ENCODE measurements around the gene MNX1. TPM values are rescaled to one million over a fixed set of nuclear protein-coding genes. Genes with fewer than 3 reads are reported as not detected.
A peak's percentile ranks its signal among the peaks of the same experiment; 100 is the strongest.

Gene MNX1
- total RNA-seq, 2 donors from 2014 or later = 14.5 to 27.4 TPM

DNA sequence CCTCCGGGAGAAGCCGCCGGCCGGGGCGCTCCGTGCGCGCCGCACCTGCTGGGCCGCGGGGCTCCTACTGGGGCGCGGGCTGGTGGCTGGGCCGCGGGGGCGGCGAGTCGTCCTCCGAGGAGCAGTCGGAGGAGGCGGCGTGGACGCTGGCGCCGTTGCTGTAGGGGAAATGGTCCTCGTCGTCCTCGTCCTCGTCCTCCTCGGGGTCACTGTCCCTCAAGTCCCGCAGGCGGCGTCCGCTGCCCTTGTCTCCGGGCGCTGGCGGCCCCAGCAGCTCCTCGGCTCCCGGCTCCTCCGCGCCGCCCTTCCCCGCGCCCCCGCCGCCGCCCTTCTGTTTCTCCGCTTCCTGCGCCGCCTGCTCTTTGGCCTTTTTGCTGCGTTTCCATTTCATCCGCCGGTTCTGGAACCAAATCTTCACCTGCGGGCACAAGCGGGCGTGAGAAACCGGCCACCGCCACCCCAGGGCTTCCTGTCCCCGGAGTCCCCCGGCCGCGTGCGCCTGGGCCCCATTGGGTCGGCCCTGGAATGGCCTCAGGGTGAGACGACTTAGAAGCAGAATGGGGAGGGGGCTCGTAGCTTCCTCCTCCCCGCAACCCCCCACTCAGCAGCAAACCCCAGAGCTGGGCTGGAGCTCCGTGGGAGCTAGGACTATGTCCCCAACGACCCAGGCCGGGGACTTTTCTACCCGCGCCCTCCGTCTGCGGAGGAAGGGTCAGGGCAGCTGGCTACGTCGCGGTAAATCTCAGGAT lies 4.8 kb downstream of the MNX1 start:
- Histone ChIP-seq H3K36me3 (no peaks in the 10 kb centered on the region), H3K9ac (ENCODE audit: low read depth in 2 of 2, low read length in 2 of 2) (no peak overlapping the region), H3K27me3 (peaks cover 32% of the 10 kb centered on the region), H3K9me3 (no peaks in the 10 kb centered on the region), H3K4me1 (peaks cover 24% of the 10 kb centered on the region), H3K27ac (no peak overlapping the region), H3K4me3 (no peak overlapping the region)
- intact Hi-C loops (cut with DNase I) = no loop called here
- TF ChIP-seq, protein P1, sequence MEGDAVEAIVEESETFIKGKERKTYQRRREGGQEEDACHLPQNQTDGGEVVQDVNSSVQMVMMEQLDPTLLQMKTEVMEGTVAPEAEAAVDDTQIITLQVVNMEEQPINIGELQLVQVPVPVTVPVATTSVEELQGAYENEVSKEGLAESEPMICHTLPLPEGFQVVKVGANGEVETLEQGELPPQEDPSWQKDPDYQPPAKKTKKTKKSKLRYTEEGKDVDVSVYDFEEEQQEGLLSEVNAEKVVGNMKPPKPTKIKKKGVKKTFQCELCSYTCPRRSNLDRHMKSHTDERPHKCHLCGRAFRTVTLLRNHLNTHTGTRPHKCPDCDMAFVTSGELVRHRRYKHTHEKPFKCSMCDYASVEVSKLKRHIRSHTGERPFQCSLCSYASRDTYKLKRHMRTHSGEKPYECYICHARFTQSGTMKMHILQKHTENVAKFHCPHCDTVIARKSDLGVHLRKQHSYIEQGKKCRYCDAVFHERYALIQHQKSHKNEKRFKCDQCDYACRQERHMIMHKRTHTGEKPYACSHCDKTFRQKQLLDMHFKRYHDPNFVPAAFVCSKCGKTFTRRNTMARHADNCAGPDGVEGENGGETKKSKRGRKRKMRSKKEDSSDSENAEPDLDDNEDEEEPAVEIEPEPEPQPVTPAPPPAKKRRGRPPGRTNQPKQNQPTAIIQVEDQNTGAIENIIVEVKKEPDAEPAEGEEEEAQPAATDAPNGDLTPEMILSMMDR (IDR thresholded peaks at IDR 0.05) = no peak
- no peak for DNase-seq

DNA sequence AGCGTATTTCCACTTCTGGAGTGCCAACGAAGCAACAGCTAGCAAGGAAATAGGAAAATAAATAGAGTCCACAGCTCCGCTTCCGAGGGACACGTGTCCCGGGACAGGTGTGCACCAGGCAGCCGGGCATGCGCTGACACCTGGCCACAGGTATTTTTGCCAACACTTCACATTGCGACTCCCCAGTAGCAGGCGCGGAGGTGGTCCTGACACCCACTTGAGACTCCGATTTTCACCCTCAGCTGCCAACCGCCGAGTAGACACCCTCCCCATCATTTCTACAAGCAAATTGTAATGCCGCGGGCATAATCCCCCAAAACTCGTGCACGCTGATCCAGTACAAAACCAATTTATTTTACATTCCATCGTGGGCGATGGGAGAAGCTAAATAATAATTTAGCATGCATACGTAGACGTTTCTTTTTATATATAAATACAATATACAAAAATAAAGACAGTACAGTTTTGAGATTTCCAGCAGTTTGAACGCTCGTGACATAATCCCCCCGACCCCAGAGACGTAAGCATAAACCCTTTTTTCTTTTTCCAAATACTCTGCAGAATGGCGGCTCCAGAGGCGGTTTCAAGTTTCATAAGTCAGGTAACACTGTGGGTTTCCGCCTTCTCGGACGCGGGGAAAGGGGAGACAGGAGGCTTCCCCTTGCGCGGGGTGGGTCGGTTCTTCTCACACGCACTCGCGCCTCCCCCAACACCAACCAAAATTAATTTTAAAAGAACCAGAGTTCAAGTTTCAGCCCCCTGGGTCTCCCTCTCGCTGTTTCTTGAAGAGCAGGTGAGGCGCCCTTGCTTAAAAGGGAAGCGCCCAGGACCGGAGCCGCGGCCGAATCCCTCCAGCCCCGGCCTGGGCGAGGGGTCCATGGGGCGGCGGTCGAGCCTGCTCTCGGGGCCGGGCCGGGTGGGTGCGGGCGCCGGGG lies 5.7 kb downstream of the MNX1 start:
- no peak overlapping the region for H3K4me3 ChIP-seq
- no peak overlapping the region for H3K9ac ChIP-seq (ENCODE audit: low read depth in 2 of 2, low read length in 2 of 2)
- no peak for DNase-seq
- no peaks in the 10 kb centered on the region for H3K9me3 ChIP-seq
- intact Hi-C loops (cut with DNase I) = no loop called here
- H3K27me3 ChIP-seq = peaks cover 41% of the 10 kb centered on the region
- H3K27ac ChIP-seq = peak overlapping the region; percentile 52
- TF ChIP-seq, protein P1 (IDR thresholded peaks at IDR 0.05) = no peak
- peaks cover 24% of the 10 kb centered on the region for H3K4me1 ChIP-seq
- H3K36me3 ChIP-seq = no peaks in the 10 kb centered on the region

DNA sequence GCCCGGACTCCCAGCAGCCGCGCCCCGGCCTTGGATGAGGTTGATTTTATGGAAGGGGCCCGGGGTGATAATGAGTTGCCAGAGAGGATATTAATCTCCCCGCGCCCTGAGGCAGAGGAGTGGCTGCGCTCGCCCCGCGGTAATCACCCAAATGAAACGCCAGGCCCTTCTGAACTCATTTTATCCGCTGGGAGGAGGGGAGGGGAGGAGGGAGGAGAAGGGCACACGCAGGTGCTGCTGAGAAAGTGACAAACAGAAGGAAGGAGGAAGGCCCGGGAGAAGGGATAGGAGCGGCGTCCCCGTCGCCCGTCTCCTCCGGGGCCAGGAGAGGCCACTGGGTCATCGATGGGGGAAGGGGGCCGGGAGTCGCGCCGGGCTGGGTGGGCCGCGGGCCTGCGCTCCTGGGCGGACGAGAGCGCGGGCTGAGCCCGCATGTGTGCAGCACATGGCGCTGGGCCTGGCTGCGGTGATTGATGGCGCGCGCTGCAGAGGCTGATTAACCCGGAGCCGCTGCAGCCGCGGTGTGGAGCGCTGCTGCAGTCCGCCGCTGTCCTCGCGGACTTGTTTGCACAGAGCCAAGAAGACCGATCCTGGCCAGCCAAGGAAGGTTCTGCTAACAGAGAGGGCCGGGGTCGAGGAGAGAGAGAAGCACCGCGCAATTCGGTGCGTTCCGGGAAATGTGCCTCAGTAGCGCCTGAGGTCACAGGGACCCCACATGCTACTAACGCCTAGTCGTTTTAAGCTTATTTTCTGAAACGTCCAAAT lies 6.5 kb downstream of the MNX1 start:
- Histone ChIP-seq H3K4me3 (no peak overlapping the region), H3K9ac (ENCODE audit: low read depth in 2 of 2, low read length in 2 of 2) (no peak overlapping the region), H3K27ac (peak overlapping the region; percentile 52), H3K4me1 (peaks cover 24% of the 10 kb centered on the region), H3K9me3 (no peaks in the 10 kb centered on the region), H3K27me3 (peaks cover 40% of the 10 kb centered on the region), H3K36me3 (no peaks in the 10 kb centered on the region)
- peak; percentile 88 for DNase-seq
- intact Hi-C loops (cut with DNase I) = no loop called here
- TF ChIP-seq, protein P1 (IDR thresholded peaks at IDR 0.05) = no peak

DNA sequence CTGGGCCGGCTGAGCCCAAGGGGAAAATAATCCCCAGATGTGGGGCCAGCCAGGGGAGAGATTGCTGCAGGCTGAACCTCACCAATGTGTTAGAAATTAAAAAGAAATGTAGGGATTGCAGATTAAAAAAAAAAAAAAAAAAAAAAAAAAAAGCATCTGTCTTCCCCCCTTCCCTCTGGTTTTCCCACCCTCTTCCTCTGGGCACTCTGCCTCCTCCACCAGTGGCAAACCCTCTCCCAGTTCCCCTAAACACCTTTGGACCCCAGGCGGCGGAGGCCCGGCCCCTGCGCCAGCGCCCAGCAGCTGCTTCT lies 7.1 kb downstream of the MNX1 start:
- no peak overlapping the region for H3K4me3 ChIP-seq
- intact Hi-C loops (cut with DNase I) = no loop called here
- H3K9me3 ChIP-seq = no peaks in the 10 kb centered on the region
- no peak overlapping the region for H3K9ac ChIP-seq (ENCODE audit: low read depth in 2 of 2, low read length in 2 of 2)
- DNase-seq = no peak
- H3K27ac ChIP-seq = peak overlapping the region; percentile 52
- TF ChIP-seq, protein P1 (IDR thresholded peaks at IDR 0.05) = no peak
- peaks cover 35% of the 10 kb centered on the region for H3K27me3 ChIP-seq
- peaks cover 24% of the 10 kb centered on the region for H3K4me1 ChIP-seq
- no peaks in the 10 kb centered on the region for H3K36me3 ChIP-seq

DNA sequence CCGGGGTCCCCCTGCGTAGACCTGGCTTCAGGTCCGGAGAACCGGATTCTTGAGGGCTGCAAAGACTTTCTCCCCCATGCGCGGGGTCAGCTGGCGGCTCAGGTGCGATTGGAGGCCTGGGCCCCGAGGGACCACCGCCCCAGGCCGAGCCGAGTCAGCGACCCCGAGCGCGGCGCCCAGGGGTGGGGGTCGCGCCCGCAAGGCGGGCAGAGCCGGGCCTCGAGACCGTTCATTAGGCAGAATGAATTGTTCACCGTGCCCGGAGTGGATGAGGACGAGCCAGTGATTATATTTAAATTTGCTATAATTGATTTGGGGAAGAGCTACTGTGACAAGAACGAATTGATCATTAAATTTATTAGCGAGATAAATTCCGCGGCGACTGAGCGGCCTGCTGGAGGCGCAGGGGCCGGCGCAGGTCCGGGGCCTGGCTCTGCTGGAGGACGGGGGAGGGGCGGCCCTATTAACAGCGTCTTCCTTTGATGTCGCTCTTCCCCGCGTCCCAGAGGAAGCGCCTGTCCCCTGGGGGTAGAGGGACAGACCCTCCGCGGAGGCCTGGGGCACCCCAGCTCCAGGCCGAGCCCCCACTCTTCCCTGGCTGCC lies 7.5 kb downstream of the MNX1 start:
- intact Hi-C loops (cut with DNase I) = no loop called here
- Histone ChIP-seq H3K27me3 (peaks cover 35% of the 10 kb centered on the region), H3K4me1 (peaks cover 24% of the 10 kb centered on the region), H3K36me3 (no peaks in the 10 kb centered on the region), H3K9me3 (no peaks in the 10 kb centered on the region), H3K27ac (peak overlapping the region; percentile 52), H3K9ac (ENCODE audit: low read depth in 2 of 2, low read length in 2 of 2) (no peak overlapping the region), H3K4me3 (no peak overlapping the region)
- peak; percentile 20 for DNase-seq
- TF ChIP-seq, protein P1 (IDR thresholded peaks at IDR 0.05) = no peak
